Neural cell (in vitro differentiated cells): ENCODE results near the gene OR7C1.

Source experiments
- EP300 ChIP-seq: fragments of 450-650 bp; conservative IDR thresholded peaks from 2 replicates; pipeline ENCODE4 v1.6.1; 2014; ENCODE audit warnings: antibody characterized with exemption, mild to moderate bottlenecking, moderate library complexity; ENCODE audit not compliant: poor library complexity, severe bottlenecking
- EZH2 ChIP-seq: fragments of 200-600, 300-800 bp; shearing (Covaris generic), sonication (generic); IDR thresholded peaks from 2 replicates; pipeline ENCODE4 v1.6.1; 2014; ENCODE audit warnings: antibody characterized with exemption, low read length, borderline replicate concordance, mild to moderate bottlenecking; ENCODE audit not compliant: insufficient read depth, poor library complexity, severe bottlenecking
- MXI1 ChIP-seq: fragments of 450-650 bp; conservative IDR thresholded peaks from 2 replicates; pipeline ENCODE4 v1.6.1; 2014; ENCODE audit warnings: antibody characterized with exemption, mild to moderate bottlenecking; ENCODE audit not compliant: poor library complexity, severe bottlenecking
- POLR2AphosphoS5 ChIP-seq: IDR thresholded peaks from 2 replicates; pipeline ENCODE4 v1.6.1; 2012
- RAD21 ChIP-seq: fragments of 450-650 bp; conservative IDR thresholded peaks from 2 replicates; pipeline ENCODE4 v1.6.1; 2014; ENCODE audit warnings: antibody characterized with exemption, mild to moderate bottlenecking, moderate library complexity
- REST ChIP-seq: IDR thresholded peaks from 2 replicates; pipeline ENCODE4 v1.6.1; 2012; ENCODE audit warnings: borderline replicate concordance
- SMC3 ChIP-seq: fragments of 450-650 bp; conservative IDR thresholded peaks from 2 replicates; pipeline ENCODE4 v1.6.1; 2014; ENCODE audit warnings: antibody characterized with exemption, mild to moderate bottlenecking, moderate library complexity; ENCODE audit not compliant: poor library complexity
- TAF1 ChIP-seq: IDR thresholded peaks from 2 replicates; pipeline ENCODE4 v1.6.1; 2012; ENCODE audit warnings: low read depth
- TF ChIP-seq, protein P1 (sequence below): fragments of 450-650 bp; IDR thresholded peaks from 2 replicates; pipeline ENCODE4 v1.5.1; 2014; ENCODE audit warnings: antibody characterized with exemption, mild to moderate bottlenecking, moderate library complexity; ENCODE audit not compliant: poor library complexity, severe bottlenecking

GRCh38 chr19:14809272-14810057 is 25.5 kb downstream of the OR7C1 start:
- TF ChIP-seq, protein P1, sequence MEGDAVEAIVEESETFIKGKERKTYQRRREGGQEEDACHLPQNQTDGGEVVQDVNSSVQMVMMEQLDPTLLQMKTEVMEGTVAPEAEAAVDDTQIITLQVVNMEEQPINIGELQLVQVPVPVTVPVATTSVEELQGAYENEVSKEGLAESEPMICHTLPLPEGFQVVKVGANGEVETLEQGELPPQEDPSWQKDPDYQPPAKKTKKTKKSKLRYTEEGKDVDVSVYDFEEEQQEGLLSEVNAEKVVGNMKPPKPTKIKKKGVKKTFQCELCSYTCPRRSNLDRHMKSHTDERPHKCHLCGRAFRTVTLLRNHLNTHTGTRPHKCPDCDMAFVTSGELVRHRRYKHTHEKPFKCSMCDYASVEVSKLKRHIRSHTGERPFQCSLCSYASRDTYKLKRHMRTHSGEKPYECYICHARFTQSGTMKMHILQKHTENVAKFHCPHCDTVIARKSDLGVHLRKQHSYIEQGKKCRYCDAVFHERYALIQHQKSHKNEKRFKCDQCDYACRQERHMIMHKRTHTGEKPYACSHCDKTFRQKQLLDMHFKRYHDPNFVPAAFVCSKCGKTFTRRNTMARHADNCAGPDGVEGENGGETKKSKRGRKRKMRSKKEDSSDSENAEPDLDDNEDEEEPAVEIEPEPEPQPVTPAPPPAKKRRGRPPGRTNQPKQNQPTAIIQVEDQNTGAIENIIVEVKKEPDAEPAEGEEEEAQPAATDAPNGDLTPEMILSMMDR = no peak
- TF ChIP-seq EZH2 (no peak), TAF1 (no peak), EP300 (no peak), POLR2AphosphoS5 (no peak), RAD21 (no peak), SMC3 (no peak), REST (no peak), MXI1 (no peak)
